ENCODE measurements around the gene DENND1A. TPM values are rescaled to one million over a fixed set of nuclear protein-coding genes. Genes with fewer than 3 reads are reported as not detected.
"Not testable (repeated sequence)": the region's sequence is repeated elsewhere in the genome, so short reads cannot be mapped to it uniquely, and the experiment has no call there.

The DENND1A gene
- total RNA-seq, 4 donors from 2014 or later = 19.2 to 26.9 (median 24.0) TPM

DNA sequence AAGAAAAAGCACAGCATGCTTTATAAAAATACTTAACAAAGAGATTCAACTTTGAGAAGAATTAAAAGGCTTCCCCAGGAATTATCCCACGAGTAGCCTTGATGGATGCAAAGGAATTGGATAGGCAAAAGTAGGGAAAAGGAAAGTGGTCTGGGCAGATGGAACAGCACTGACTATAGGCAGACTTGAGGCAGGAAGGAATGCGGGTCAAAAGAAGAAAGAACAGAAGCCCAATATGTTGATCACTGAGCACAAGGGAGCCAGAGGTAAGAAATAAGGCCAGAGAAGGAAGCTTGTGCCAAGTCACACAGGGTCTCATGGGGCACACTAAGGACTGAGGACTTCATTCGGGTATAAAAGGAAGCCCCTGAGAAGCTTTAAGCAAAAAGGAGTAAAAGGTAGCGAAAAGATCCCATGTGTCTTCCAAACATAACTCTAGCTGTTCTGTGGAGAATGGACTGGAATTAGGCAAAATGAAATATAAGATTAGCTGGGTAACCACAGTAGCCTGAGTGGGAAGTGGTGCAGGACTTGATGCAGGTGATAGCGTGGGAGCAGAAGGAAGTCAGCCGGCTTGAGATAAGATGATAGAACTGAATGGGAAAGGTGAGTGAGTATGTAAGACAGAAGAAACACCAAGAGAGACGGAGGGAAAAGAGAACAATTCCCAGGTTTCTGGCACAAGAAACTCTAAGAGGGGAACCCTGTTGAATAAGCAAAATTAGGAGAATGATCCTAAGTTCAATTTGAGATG lies 106.6 kb downstream of the DENND1A start:
- Histone ChIP-seq H3K27ac (replicated peaks in 1 of 4) (no peak overlapping the region), H3K36me3 (no peaks in the 10 kb centered on the region), H3K9me3 (peaks cover 0 to 13% (median 6%) of the 10 kb centered on the region in 4 donors), H3K4me3 (no peak overlapping the region), H3K27me3 (no peaks in the 10 kb centered on the region), H3K4me1 (no peaks in the 10 kb centered on the region)
- intact Hi-C loops (cut with DNase I) = no loop called here
- no peak for DNase-seq (ENCODE audit: extremely low spot score)
- 83% methylated on average over 7 of the region's 7 CpGs for WGBS
- TF ChIP-seq POLR2A (IDR thresholded peaks at IDR 0.05; ENCODE audit: low read depth) = no peak
- TF ChIP-seq POLR2AphosphoS5 (IDR thresholded peaks at IDR 0.05) = no peak
- TF ChIP-seq, protein P1, sequence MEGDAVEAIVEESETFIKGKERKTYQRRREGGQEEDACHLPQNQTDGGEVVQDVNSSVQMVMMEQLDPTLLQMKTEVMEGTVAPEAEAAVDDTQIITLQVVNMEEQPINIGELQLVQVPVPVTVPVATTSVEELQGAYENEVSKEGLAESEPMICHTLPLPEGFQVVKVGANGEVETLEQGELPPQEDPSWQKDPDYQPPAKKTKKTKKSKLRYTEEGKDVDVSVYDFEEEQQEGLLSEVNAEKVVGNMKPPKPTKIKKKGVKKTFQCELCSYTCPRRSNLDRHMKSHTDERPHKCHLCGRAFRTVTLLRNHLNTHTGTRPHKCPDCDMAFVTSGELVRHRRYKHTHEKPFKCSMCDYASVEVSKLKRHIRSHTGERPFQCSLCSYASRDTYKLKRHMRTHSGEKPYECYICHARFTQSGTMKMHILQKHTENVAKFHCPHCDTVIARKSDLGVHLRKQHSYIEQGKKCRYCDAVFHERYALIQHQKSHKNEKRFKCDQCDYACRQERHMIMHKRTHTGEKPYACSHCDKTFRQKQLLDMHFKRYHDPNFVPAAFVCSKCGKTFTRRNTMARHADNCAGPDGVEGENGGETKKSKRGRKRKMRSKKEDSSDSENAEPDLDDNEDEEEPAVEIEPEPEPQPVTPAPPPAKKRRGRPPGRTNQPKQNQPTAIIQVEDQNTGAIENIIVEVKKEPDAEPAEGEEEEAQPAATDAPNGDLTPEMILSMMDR (IDR thresholded peaks at IDR 0.05) = no peak
- TF ChIP-seq EP300 (IDR thresholded peaks at IDR 0.05) = no peak

DNA sequence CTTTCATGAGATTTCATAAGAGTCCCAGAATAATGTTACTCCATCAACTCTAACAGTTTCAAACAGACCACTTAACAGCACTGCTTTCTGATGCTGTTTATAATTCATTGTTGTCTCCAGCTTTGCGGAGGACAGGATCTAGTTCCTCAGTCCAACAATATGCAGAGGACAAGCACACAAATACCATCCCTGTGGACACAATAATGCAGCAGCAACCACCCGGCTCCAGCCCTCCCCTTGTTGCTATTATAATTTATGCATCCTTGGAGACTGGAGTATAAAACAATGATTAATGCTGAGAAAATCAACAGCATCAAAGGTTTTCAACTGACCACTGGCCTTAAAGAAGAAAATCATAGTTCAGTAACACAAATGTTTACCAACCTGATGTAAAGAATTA lies 108.3 kb downstream of the DENND1A start:
- 73% methylated on average over 2 of the region's 2 CpGs for WGBS
- Histone ChIP-seq H3K36me3 (no peaks in the 10 kb centered on the region), H3K27ac (replicated peaks in 1 of 4) (no peak overlapping the region), H3K9me3 (no peaks in the 10 kb centered on the region), H3K4me3 (no peak overlapping the region), H3K27me3 (no peaks in the 10 kb centered on the region), H3K4me1 (no peaks in the 10 kb centered on the region)
- DNase-seq (ENCODE audit: extremely low spot score) = no peak
- TF ChIP-seq, protein P1 (IDR thresholded peaks at IDR 0.05) = no peak
- no peak for TF ChIP-seq EP300 (IDR thresholded peaks at IDR 0.05)
- intact Hi-C loops (cut with DNase I) = no loop called here

DNA sequence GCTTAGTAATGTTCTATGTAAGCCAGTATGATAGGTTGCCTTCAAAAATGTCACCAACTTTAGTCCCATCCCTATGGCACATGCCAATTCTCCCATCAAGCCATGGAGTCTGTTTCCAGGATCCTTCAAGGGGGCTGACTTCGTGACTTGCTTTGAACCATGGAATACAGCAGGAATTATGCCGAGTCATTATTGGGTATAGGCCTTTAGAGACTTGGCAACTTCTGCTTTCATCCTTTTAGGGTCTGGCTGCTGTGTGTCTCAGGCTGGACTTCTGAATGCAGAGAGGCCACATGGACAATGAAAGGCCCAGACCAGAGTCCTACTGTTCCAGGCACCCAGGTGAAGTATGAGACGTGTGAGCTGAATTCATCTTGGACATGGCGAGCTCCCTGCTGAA lies 109.8 kb downstream of the DENND1A start:
- intact Hi-C loops (cut with DNase I) = no loop called here
- H3K4me3 ChIP-seq = no peak overlapping the region
- DNase-seq (ENCODE audit: extremely low spot score) = no peak

DNA sequence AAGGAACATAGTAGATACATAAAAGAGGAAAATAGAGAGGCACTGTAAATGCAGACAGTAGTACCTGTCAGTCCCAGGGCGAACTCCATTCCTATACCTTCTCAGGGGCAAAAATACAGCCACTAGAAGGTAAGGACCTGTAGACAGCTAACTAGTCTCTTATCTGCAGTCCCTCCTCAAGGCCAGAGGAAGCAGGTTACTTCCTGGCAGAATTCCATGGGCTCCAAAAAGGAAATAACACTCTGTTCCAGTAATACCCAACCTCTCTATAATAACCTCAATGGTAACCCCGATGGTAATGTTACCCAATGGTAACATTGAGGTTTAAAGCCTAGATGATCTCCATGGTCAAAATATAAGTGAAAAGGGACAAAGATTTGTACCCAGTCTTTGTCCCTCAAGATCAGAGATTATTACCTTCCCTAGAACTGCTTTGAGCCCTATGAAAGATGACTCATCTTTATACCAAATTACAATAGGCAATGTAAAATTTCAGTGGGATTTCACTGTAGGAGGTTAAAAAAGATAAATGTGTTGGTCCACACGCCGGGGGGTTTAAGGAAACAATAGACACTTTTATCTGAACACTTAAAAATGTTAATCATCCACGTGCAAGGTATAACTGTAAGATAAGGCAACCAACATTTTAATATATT lies 113.0 kb downstream of the DENND1A start:
- Histone ChIP-seq H3K36me3 (no peaks in the 10 kb centered on the region), H3K4me3 (no peak overlapping the region), H3K9me3 (no peaks in the 10 kb centered on the region), H3K27ac (replicated peaks in 1 of 4) (no peak overlapping the region), H3K4me1 (no peaks in the 10 kb centered on the region), H3K27me3 (no peaks in the 10 kb centered on the region)
- DNase-seq (ENCODE audit: extremely low spot score) = no peak
- TF ChIP-seq EP300 (IDR thresholded peaks at IDR 0.05) (no peak), POLR2AphosphoS5 (IDR thresholded peaks at IDR 0.05) (no peak)
- intact Hi-C loops (cut with DNase I) = no loop called here
- WGBS = 82% methylated on average over 5 of the region's 5 CpGs

More for the DNA sequence above, 109.8 kb downstream of the DENND1A start:
- Histone ChIP-seq H3K36me3 (no peaks in the 10 kb centered on the region), H3K4me1 (no peaks in the 10 kb centered on the region), H3K27me3 (no peaks in the 10 kb centered on the region), H3K27ac (replicated peaks in 1 of 4) (no peak overlapping the region), H3K9me3 (no peaks in the 10 kb centered on the region)
- WGBS = 92% methylated on average over 4 of the region's 4 CpGs
- TF ChIP-seq EP300 (IDR thresholded peaks at IDR 0.05) = no peak

DNA sequence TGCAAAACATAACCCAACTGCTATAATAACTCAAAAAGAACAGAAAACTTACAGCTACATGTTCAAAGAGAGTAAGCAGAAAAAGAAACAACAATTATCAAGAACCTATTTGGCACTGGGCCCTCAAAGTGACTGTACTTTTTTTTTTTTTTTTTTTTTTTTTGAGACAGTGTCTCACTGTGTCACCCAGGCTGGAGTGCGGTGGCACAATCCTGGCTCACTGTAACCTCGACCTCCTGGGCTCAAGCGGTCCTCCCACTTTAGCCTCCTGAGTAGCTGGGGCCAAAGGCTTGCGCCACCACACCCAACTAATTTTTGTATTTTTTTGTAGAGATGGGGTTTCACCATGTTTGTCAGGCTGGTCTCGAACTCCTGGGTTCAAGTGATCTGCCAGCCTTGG lies 114.1 kb downstream of the DENND1A start:
- H3K4me1 ChIP-seq; DNase-seq (ENCODE audit: extremely low spot score); intact Hi-C loops (cut with DNase I); H3K36me3 ChIP-seq; H3K27ac ChIP-seq (replicated peaks in 1 of 4); H3K9me3 ChIP-seq; H3K4me3 ChIP-seq; H3K27me3 ChIP-seq: not testable (repeated sequence)
- 98% methylated on average over 5 of the region's 5 CpGs for WGBS

DNA sequence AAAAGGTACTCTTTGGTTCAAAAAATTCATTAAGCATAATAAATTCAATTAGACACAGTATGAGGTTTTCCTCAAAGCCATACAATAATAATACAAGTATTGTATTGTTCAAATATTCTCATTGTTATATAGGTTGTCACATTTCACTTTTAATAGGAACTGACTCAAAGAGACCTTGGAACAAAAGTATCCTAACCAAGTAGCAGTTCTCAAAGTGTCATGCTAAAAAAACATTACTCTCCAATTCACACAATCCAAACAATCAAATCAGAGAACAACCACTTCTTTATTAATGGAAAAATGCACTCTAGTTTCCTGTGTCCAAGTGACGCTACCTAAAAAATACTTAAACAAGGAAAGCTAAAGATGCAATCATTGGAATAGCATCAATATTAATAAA lies 115.4 kb downstream of the DENND1A start:
- H3K27me3 ChIP-seq = no peaks in the 10 kb centered on the region
- TF ChIP-seq EP300 (IDR thresholded peaks at IDR 0.05) (no peak), POLR2A (IDR thresholded peaks at IDR 0.05; ENCODE audit: low read depth) (no peak), POLR2AphosphoS5 (IDR thresholded peaks at IDR 0.05) (no peak)
- TF ChIP-seq, protein P1 (IDR thresholded peaks at IDR 0.05) = no peak

More for the DNA sequence above, 115.4 kb downstream of the DENND1A start:
- 82% methylated on average over 1 of the region's 1 CpG for WGBS
- Histone ChIP-seq H3K9me3 (no peaks in the 10 kb centered on the region), H3K4me1 (no peaks in the 10 kb centered on the region), H3K27ac (replicated peaks in 1 of 4) (no peak overlapping the region), H3K36me3 (no peaks in the 10 kb centered on the region), H3K4me3 (no peak overlapping the region)
- intact Hi-C loops (cut with DNase I) = no loop called here
- no peak for DNase-seq (ENCODE audit: extremely low spot score)
